Endodermal cell (in vitro differentiated cells): ENCODE results near the gene AQP12B. TPM values are rescaled to one million over a fixed set of nuclear protein-coding genes. Genes with fewer than 3 reads are reported as not detected.

ENCODE experiments used
- DNase-seq: peaks from one replicate; pipeline ENCODE4 v3.0.0-alpha.2; 2017
- H3K27ac ChIP-seq: 2 replicates; pipeline ENCODE4 v1.5.1; 2013; ENCODE audit warnings: mild to moderate bottlenecking, low read depth, low read length, moderate library complexity
- H3K27me3 ChIP-seq: 2 replicates; pipeline ENCODE4 v1.6.1; 2013; ENCODE audit warnings: mild to moderate bottlenecking, low read length, moderate library complexity; ENCODE audit not compliant: insufficient read depth, control insufficient read depth, poor library complexity, severe bottlenecking
- H3K36me3 ChIP-seq: 2 replicates; pipeline ENCODE4 v1.7.0; 2013; ENCODE audit warnings: mild to moderate bottlenecking, low read length, moderate library complexity; ENCODE audit not compliant: control insufficient read depth, insufficient read depth
- H3K4me1 ChIP-seq: one replicate; pipeline ENCODE4 v1.7.0; 2013; ENCODE audit warnings: low read length; ENCODE audit not compliant: control insufficient read depth, insufficient read depth
- H3K4me3 ChIP-seq: 2 replicates; pipeline ENCODE4 v1.5.1; 2013; ENCODE audit warnings: mild to moderate bottlenecking, low read length, moderate library complexity
- H3K9ac ChIP-seq: 2 replicates; pipeline ENCODE4 v1.6.1; 2013; ENCODE audit warnings: mild to moderate bottlenecking, low read length, moderate library complexity; ENCODE audit not compliant: poor library complexity, severe bottlenecking; ENCODE audit errors: extremely low read depth
- H3K9me3 ChIP-seq: 2 replicates; pipeline ENCODE4 v1.6.1; 2013; ENCODE audit warnings: mild to moderate bottlenecking, low read length, moderate library complexity; ENCODE audit not compliant: control insufficient read depth
- H3K27ac Mint-ChIP-seq: 2 replicates; pipeline ENCODE4 v1.8.0; 2020; ENCODE audit warnings: mixed read lengths
- H3K27me3 Mint-ChIP-seq: 2 replicates; pipeline ENCODE4 v1.8.0; 2021; ENCODE audit warnings: mild to moderate bottlenecking, mixed read lengths; ENCODE audit not compliant: insufficient read depth
- H3K36me3 Mint-ChIP-seq: 2 replicates; pipeline ENCODE4 v1.8.0; 2020; ENCODE audit warnings: low read depth, mixed read lengths
- H3K4me1 Mint-ChIP-seq: 2 replicates; pipeline ENCODE4 v1.8.0; 2020; ENCODE audit warnings: mixed read lengths
- H3K4me3 Mint-ChIP-seq: 2 replicates; pipeline ENCODE4 v1.8.0; 2020; ENCODE audit warnings: mild to moderate bottlenecking, moderate library complexity, mixed read lengths
- H3K9me3 Mint-ChIP-seq: 2 replicates; pipeline ENCODE4 v1.8.0; 2020; ENCODE audit warnings: mild to moderate bottlenecking, mixed read lengths
- CTCF ChIP-seq: fragments of 200-600 bp; sonication (generic); conservative IDR thresholded peaks from 2 replicates; pipeline ENCODE4 v1.5.0; 2021; ENCODE audit warnings: antibody characterized with exemption, mild to moderate bottlenecking
- WGBS, 2 experiments: methylation state at CpG; one replicate each; pipeline versions ENCODE4 v1.1.5 to v1.1.7; 2013; ENCODE audit warnings: missing lambda C conversion rate in 2 of 2, mixed read lengths in 1 of 2; ENCODE audit not compliant: insufficient coverage in 1 of 2, insufficient read length in 1 of 2; 5-methylcytosine and 5-hydroxymethylcytosine counted together
- total RNA-seq, 2 donors: library from RNA; stranded (reverse); fragmentation: NEBNext Ultra II Directional in 1 of 2; extraction: Animal tissue kit (Norgen Biotek cat#: 25700) in 1 of 2; gene quantifications; 2 replicates in 1 of 2; 3 replicates in 1 of 2; pipeline ENCODE4 v1.2.1, GENCODE V29; 2021

Gene AQP12B
- total RNA-seq, 2 donors from 2014 or later = not detected

- no peak for TF ChIP-seq CTCF
- no peaks in the 10 kb centered on the region for H3K36me3 ChIP-seq
- no peak overlapping the region for H3K27ac ChIP-seq
- Mint-ChIP-seq H3K36me3 (no peaks in the 10 kb centered on the region), H3K27me3 (no peaks in the 10 kb centered on the region), H3K4me1 (no peaks in the 10 kb centered on the region), H3K4me3 (no peak overlapping the region), H3K9me3 (no peaks in the 10 kb centered on the region), H3K27ac (no peak overlapping the region)
- no peak overlapping the region for H3K9ac ChIP-seq
- WGBS, 2 experiments = 97 to 98% methylated on average over 7 to 9 of the region's 9 CpGs
- no peak for DNase-seq
- no peak overlapping the region for H3K4me3 ChIP-seq
- H3K27me3 ChIP-seq = no peaks in the 10 kb centered on the region
- H3K4me1 ChIP-seq = no peaks in the 10 kb centered on the region
- H3K9me3 ChIP-seq = no peaks in the 10 kb centered on the region
These were observed 28.6 kb upstream of the AQP12B start for GRCh38 chr2:240711296-240711695.

- TF ChIP-seq CTCF = no peak
- Mint-ChIP-seq H3K4me3 (no peak overlapping the region), H3K27ac (no peak overlapping the region), H3K36me3 (no peaks in the 10 kb centered on the region), H3K27me3 (peaks cover 2% of the 10 kb centered on the region), H3K9me3 (no peaks in the 10 kb centered on the region), H3K4me1 (no peaks in the 10 kb centered on the region)
- no peaks in the 10 kb centered on the region for H3K9me3 ChIP-seq
- H3K4me1 ChIP-seq = no peaks in the 10 kb centered on the region
- H3K27ac ChIP-seq = no peak overlapping the region
- no peaks in the 10 kb centered on the region for H3K36me3 ChIP-seq
- 75 to 79% methylated on average over 4 to 7 of the region's 7 CpGs for WGBS, 2 experiments
- H3K27me3 ChIP-seq = no peaks in the 10 kb centered on the region
- no peak overlapping the region for H3K4me3 ChIP-seq
- H3K9ac ChIP-seq = no peak overlapping the region
- no peak for DNase-seq
These were observed 25.8 kb upstream of the AQP12B start for GRCh38 chr2:240708457-240708856.

- Histone ChIP-seq H3K9me3 (no peaks in the 10 kb centered on the region), H3K27me3 (no peaks in the 10 kb centered on the region), H3K4me3 (no peak overlapping the region), H3K27ac (no peak overlapping the region), H3K36me3 (no peaks in the 10 kb centered on the region), H3K9ac (no peak overlapping the region), H3K4me1 (no peaks in the 10 kb centered on the region)
- peaks cover 2% of the 10 kb centered on the region for H3K27me3 Mint-ChIP-seq
- no peak overlapping the region for H3K27ac Mint-ChIP-seq
- no peaks in the 10 kb centered on the region for H3K36me3 Mint-ChIP-seq
- no peaks in the 10 kb centered on the region for H3K4me1 Mint-ChIP-seq
- TF ChIP-seq CTCF = no peak
- H3K4me3 Mint-ChIP-seq = no peak overlapping the region
- H3K9me3 Mint-ChIP-seq = no peaks in the 10 kb centered on the region
- DNase-seq = no peak
- 88 to 89% methylated on average over 10 of the region's 10 CpGs for WGBS, 2 experiments
These were observed 25.1 kb upstream of the AQP12B start for GRCh38 chr2:240707821-240708220.
